Keratinocyte (primary cell): Measurements from ENCODE around the gene CSNK2A2. TPM values are rescaled to one million over a fixed set of nuclear protein-coding genes. Genes with fewer than 3 reads are reported as not detected.

ENCODE experiments used
- DNase-seq: peaks from one replicate; pipeline ENCODE4 v3.0.0-alpha.2; 2011; ENCODE audit warnings: low read depth, missing footprints, low spot score
- FAIRE-seq: peaks from 2 replicates; lab custom pipeline; 2011; peaks lifted over from hg19 to GRCh38; lab: Jason Lieb, UNC
- H2AFZ ChIP-seq: 2 replicates; pipeline ENCODE4 v1.6.0; 2012; ENCODE audit warnings: low read length, control low read depth, inconsistent platforms; ENCODE audit not compliant: control insufficient read depth
- H3K27ac ChIP-seq: 2 replicates; pipeline ENCODE4 v1.5.1; 2011; ENCODE audit warnings: low read length; ENCODE audit not compliant: control insufficient read depth, insufficient read depth
- H3K27me3 ChIP-seq: 3 replicates; pipeline ENCODE4 v1.6.0; 2011; ENCODE audit warnings: low read length; ENCODE audit not compliant: control insufficient read depth, insufficient read depth; ENCODE audit errors: extremely low read depth
- H3K36me3 ChIP-seq, 2 experiments: 2 replicates in 1 of 2; 3 replicates in 1 of 2; pipeline ENCODE4 v1.5.1; 2011; ENCODE audit warnings: low read length in 2 of 2, mild to moderate bottlenecking in 1 of 2; ENCODE audit not compliant: control insufficient read depth in 2 of 2, insufficient read depth in 2 of 2; ENCODE audit errors: extremely low read depth in 1 of 2
- H3K4me1 ChIP-seq: 3 replicates; pipeline ENCODE4 v1.5.1; 2011; ENCODE audit warnings: low read length; ENCODE audit not compliant: control insufficient read depth, insufficient read depth; ENCODE audit errors: extremely low read depth
- H3K4me2 ChIP-seq: 3 replicates; pipeline ENCODE4 v1.6.0; 2011; ENCODE audit warnings: low read depth, low read length; ENCODE audit not compliant: control insufficient read depth, insufficient read depth; ENCODE audit errors: extremely low read depth
- H3K4me3 ChIP-seq, 3 experiments: fragments of 200-600 bp in 1 of 3; sonication (generic) in 1 of 3; 2 replicates in 2 of 3; 3 replicates in 1 of 3; pipeline ENCODE4 v1.5.1; 2011 to 2016; ENCODE audit warnings: low read length in 3 of 3, mild to moderate bottlenecking in 3 of 3, control low read depth in 2 of 3, inconsistent platforms in 1 of 3, low read depth in 1 of 3, mixed read lengths in 1 of 3, mixed run types in 1 of 3, moderate library complexity in 1 of 3; ENCODE audit not compliant: control insufficient read depth in 2 of 3, insufficient read depth in 2 of 3; ENCODE audit errors: extremely low read depth in 1 of 3
- H3K79me2 ChIP-seq: 2 replicates; pipeline ENCODE4 v1.6.0; 2012; ENCODE audit warnings: low read length; ENCODE audit not compliant: control insufficient read depth, insufficient read depth
- H3K9ac ChIP-seq: 3 replicates; pipeline ENCODE4 v1.6.0; 2011; ENCODE audit warnings: low read length; ENCODE audit not compliant: control insufficient read depth, insufficient read depth; ENCODE audit errors: extremely low read depth
- H3K9me1 ChIP-seq: 3 replicates; pipeline ENCODE4 v1.6.0; 2011; ENCODE audit warnings: low read length; ENCODE audit not compliant: control insufficient read depth, insufficient read depth; ENCODE audit errors: extremely low read depth
- H3K9me3 ChIP-seq: 2 replicates; pipeline ENCODE4 v1.5.1; 2012; ENCODE audit warnings: low read depth, low read length; ENCODE audit not compliant: control insufficient read depth
- H4K20me1 ChIP-seq: 3 replicates; pipeline ENCODE4 v1.6.0; 2011; ENCODE audit warnings: low read length; ENCODE audit not compliant: control insufficient read depth, insufficient read depth; ENCODE audit errors: extremely low read depth
- CTCF ChIP-seq, 3 experiments: IDR thresholded peaks in 1 of 3; conservative IDR thresholded peaks in 1 of 3; optimal IDR thresholded peaks in 1 of 3; 2 replicates in 2 of 3; 3 replicates in 1 of 3; pipeline versions ENCODE3 to v1.5.1; 2011; ENCODE audit warnings: low read length in 3 of 3, mild to moderate bottlenecking in 3 of 3, moderate library complexity in 2 of 3, control low read depth in 1 of 3, inconsistent platforms in 1 of 3; ENCODE audit not compliant: insufficient read depth in 2 of 3; ENCODE audit errors: extremely low read depth in 1 of 3
- EZH2 ChIP-seq: IDR thresholded peaks from one replicate; pipeline ENCODE4 v1.6.1; 2012; ENCODE audit warnings: inconsistent platforms, mild to moderate bottlenecking, low read length, moderate library complexity
- dilution Hi-C: fragments of 300-500 bp; cut with MboI; formaldehyde crosslinking; loops from one replicate; pipeline ENCODE4 v1.7.0; 2020; ENCODE audit warnings: low sequenced_read_pairs; ENCODE audit not compliant: extremely low pct_ligation_motif_present
- polyA plus RNA-seq, 5 experiments: library from polyadenylated mRNA; depleted of rRNA in 3 of 5; stranded (reverse) in 3 of 5; stranded (forward) in 1 of 5; unstranded in 1 of 5; fragments of >200 nt; gene quantifications; 1 replicate in 1 of 5; 2 replicates in 3 of 5; 3 replicates in 1 of 5; pipeline versions ENCODE4 v1.2.1 to v1.2.3, GENCODE V29; 2011 to 2012; ENCODE audit warnings: missing spikeins in 2 of 5, low read depth in 1 of 5, low replicate concordance in 1 of 5

Gene CSNK2A2
- polyA plus RNA-seq, 1 donor (not counting 4 experiments of a cell fraction or from before 2014, with no cell fraction given) = 49.6 TPM

DNA sequence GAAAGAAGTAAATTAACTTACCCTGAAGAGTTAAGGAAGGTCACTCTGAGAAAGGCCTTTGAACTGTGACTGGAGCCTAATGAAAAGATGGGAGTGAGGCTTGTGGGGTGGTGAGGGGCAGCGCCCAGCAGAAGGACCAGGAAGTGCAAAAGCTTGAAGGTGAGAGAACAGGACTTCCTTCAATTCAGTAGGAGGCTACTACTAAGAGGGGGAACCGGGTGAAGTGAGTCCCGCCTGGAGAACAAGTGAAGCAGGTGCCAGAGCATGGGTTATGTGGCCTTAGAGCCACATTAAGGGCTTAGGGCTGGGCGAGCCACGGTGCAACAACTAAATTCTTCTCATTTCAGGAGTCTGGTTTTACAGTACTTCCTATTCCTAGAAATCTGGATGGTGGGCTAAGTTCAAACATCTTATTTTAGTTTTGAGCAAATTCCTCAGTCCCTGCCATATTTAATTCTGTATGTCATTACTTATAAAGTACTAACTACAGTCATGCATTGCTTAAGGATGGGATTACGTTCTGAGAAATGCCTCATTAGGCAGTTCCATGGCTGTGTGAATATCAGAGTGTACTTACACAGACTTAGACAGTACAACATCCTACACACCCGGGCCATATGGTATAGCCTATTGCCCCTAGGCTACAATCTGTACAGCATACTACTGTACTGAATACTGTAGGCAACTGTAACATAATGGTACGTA lies 73.9 kb downstream of the CSNK2A2 start:
- dilution Hi-C loops = no loop called here
- DNase-seq (no peak), FAIRE-seq (no peak)
- Histone ChIP-seq H3K9ac (no peak overlapping the region), H3K9me1 (peaks cover 2% of the 10 kb centered on the region), H3K4me3 (no peak overlapping the region), H3K79me2 (peaks cover 81% of the 10 kb centered on the region), H3K4me1 (peaks cover 54% of the 10 kb centered on the region), H3K27me3 (no peaks in the 10 kb centered on the region), H2AFZ (no peak overlapping the region), H3K9me3 (no peaks in the 10 kb centered on the region), H4K20me1 (no peaks in the 10 kb centered on the region), H3K27ac (no peak overlapping the region), H3K36me3 (no peaks in the 10 kb centered on the region), H3K4me2 (no peak overlapping the region)
- no peak for TF ChIP-seq EZH2
- TF ChIP-seq CTCF (optimal IDR thresholded peaks at IDR 0.05 in 1 of 3, IDR thresholded peaks at IDR 0.05 in 1 of 3, conservative IDR thresholded peaks at IDR 0.05 in 1 of 3; ENCODE audit: extremely low read depth in 1 of 3, insufficient read depth in 2 of 3, low read length in 3 of 3) = no peak

GRCh38 chr16:58121132-58121531 lies 76.8 kb downstream of the CSNK2A2 start:
- Histone ChIP-seq H3K36me3 (no peaks in the 10 kb centered on the region), H2AFZ (no peak overlapping the region), H3K9ac (peak overlapping the region; percentile 60), H3K27ac (peak overlapping the region; percentile 89), H3K9me3 (no peaks in the 10 kb centered on the region), H3K27me3 (no peaks in the 10 kb centered on the region), H3K79me2 (peaks cover 74% of the 10 kb centered on the region), H3K4me1 (peaks cover 31% of the 10 kb centered on the region), H4K20me1 (peaks cover 3% of the 10 kb centered on the region), H3K4me2 (peak overlapping the region; percentile 91), H3K9me1 (no peaks in the 10 kb centered on the region), H3K4me3 (peak overlapping the region in 2 of 3 experiments; percentile 4 to 58)
- DNase-seq = no peak
- dilution Hi-C loops = no loop called here
- FAIRE-seq = peak; percentile 57
- no peak for TF ChIP-seq CTCF (optimal IDR thresholded peaks at IDR 0.05 in 1 of 3, IDR thresholded peaks at IDR 0.05 in 1 of 3, conservative IDR thresholded peaks at IDR 0.05 in 1 of 3; ENCODE audit: extremely low read depth in 1 of 3, insufficient read depth in 2 of 3, low read length in 3 of 3)
- TF ChIP-seq EZH2 = no peak
